HCT116 (cell line): ENCODE data around the gene PCMT1. TPM values are rescaled to one million over a fixed set of nuclear protein-coding genes. Genes with fewer than 3 reads are reported as not detected.

ENCODE experiments used
- ATAC-seq: fragments of 200-7000 bp; cut with Tn5 transposase; 2 replicates; pipeline ENCODE4 v1.9.1; 2020; ENCODE audit warnings: mild to moderate bottlenecking, moderate library complexity
- BruUV-seq: library from RNA; stranded (reverse); fragments of 400-500 nt; replicated peaks from 2 replicates; lab custom pipeline; 2021; lab: Mats Ljungman, UMichigan
- CTCF ChIA-PET: fragments of 300-600 bp; sonication (Branson Sonifier 250); formaldehyde crosslinking; loops from one replicate; lab custom pipeline; 2021; ENCODE audit warnings: antibody characterized with exemption; lab: Charles Lee
- POLR2A ChIA-PET: fragments of 300-600, 350-600 bp; sonication (Branson Sonifier 250); formaldehyde crosslinking; loops from one replicate; lab custom pipeline; 2021; ENCODE audit warnings: antibody characterized with exemption; lab: Charles Lee
- RAD21 ChIA-PET, 2 experiments: fragments of 300-600 bp; sonication (Branson Sonifier 250); formaldehyde crosslinking; loops; one replicate each; lab custom pipeline; 2023; ENCODE audit warnings: low total read pairs in 2 of 2; ENCODE audit not compliant: uncharacterized antibody in 2 of 2, unreplicated experiment in 2 of 2, low non-redundant PET in 1 of 2; lab: Charles Lee
- DNase-seq: peaks from one replicate; pipeline ENCODE4 v3.0.0-alpha.2; 2010; ENCODE audit warnings: low read depth, low spot score
- H2AFZ ChIP-seq: fragments of 200-600 bp; shearing (Covaris generic), sonication (generic); 2 replicates; pipeline ENCODE4 v1.6.1; 2017; ENCODE audit warnings: low read depth, mixed run types, mixed read lengths, antibody characterized with exemption, low read length; ENCODE audit not compliant: poor library complexity, severe bottlenecking
- H3K27ac ChIP-seq: 2 replicates; pipeline ENCODE4 v1.5.1; 2012; ENCODE audit warnings: low read depth, low read length
- H3K27me3 ChIP-seq: fragments of 200-600 bp; sonication (generic); 2 replicates; pipeline ENCODE4 v1.6.1; 2016; ENCODE audit warnings: mixed run types, low read length, mixed read lengths; ENCODE audit not compliant: insufficient read depth
- H3K36me3 ChIP-seq, 2 experiments: fragments of 200-500 bp in 1 of 2; fragments of 200-600 bp in 1 of 2; sonication (Bioruptor generic) in 1 of 2; sonication (generic) in 1 of 2; 2 replicates each; pipeline versions ENCODE4 v1.5.1 to v1.6.1; 2014 to 2016; ENCODE audit warnings: low read length in 2 of 2, inconsistent platforms in 1 of 2, mixed read lengths in 1 of 2, mixed run types in 1 of 2; ENCODE audit not compliant: insufficient read depth in 2 of 2, control insufficient read depth in 1 of 2
- H3K4me1 ChIP-seq, 2 experiments: fragments of 200-600 bp in 1 of 2; sonication (generic) in 1 of 2; 2 replicates each; pipeline versions ENCODE4 v1.5.1 to v1.6.1; 2012 to 2017; ENCODE audit warnings: low read length in 2 of 2, inconsistent platforms in 1 of 2, mild to moderate bottlenecking in 1 of 2, mixed read lengths in 1 of 2, mixed run types in 1 of 2, moderate library complexity in 1 of 2; ENCODE audit not compliant: insufficient read depth in 2 of 2, control insufficient read depth in 1 of 2
- H3K4me2 ChIP-seq: fragments of 200-600 bp; sonication (generic); 2 replicates; pipeline ENCODE4 v1.6.1; 2017; ENCODE audit warnings: mixed run types, low read length, mixed read lengths
- H3K4me3 ChIP-seq, 2 experiments: fragments of 200-600 bp in 1 of 2; sonication (generic) in 1 of 2; replicated peaks in 1 of 2; 2 replicates each; pipeline ENCODE4 v1.5.1; 2011 to 2016; ENCODE audit warnings: low read length in 2 of 2, control low read depth in 1 of 2, low read depth in 1 of 2, mild to moderate bottlenecking in 1 of 2, mixed read lengths in 1 of 2, mixed run types in 1 of 2
- H3K79me2 ChIP-seq: fragments of 200-600 bp; sonication (generic); 2 replicates; pipeline ENCODE4 v1.6.1; 2017; ENCODE audit warnings: mild to moderate bottlenecking, mixed run types, low read length, moderate library complexity, mixed read lengths; ENCODE audit not compliant: insufficient read depth
- H3K9ac ChIP-seq: fragments of 200-600 bp; sonication (generic); 2 replicates; pipeline ENCODE4 v1.6.1; 2016; ENCODE audit warnings: low read length, mixed read lengths
- H3K9me2 ChIP-seq: fragments of 200-600 bp; sonication (generic), shearing (Covaris generic); 2 replicates; pipeline ENCODE4 v1.6.1; 2017; ENCODE audit warnings: mixed run types, mild to moderate bottlenecking, moderate library complexity; ENCODE audit not compliant: insufficient read depth
- H3K9me3 ChIP-seq, 2 experiments: fragments of 200-500 bp in 1 of 2; fragments of 200-600 bp in 1 of 2; sonication (Bioruptor generic) in 1 of 2; sonication (generic) in 1 of 2; 2 replicates each; pipeline ENCODE4 v1.6.1; 2014 to 2017; ENCODE audit warnings: low read length in 2 of 2, mixed read lengths in 2 of 2, inconsistent platforms in 1 of 2, low read depth in 1 of 2, mild to moderate bottlenecking in 1 of 2, mixed run types in 1 of 2, moderate library complexity in 1 of 2; ENCODE audit not compliant: control insufficient read depth in 1 of 2, insufficient read depth in 1 of 2
- H4K20me1 ChIP-seq: fragments of 200-600 bp; sonication (generic), shearing (Covaris generic); 2 replicates; pipeline ENCODE4 v1.6.1; 2017; ENCODE audit warnings: mixed run types, mild to moderate bottlenecking, moderate library complexity; ENCODE audit not compliant: insufficient read depth
- CBX3 ChIP-seq: IDR thresholded peaks from 2 replicates; pipeline ENCODE4 v1.6.1; 2012; ENCODE audit warnings: low read depth
- CEBPB ChIP-seq: IDR thresholded peaks from 2 replicates; pipeline ENCODE4 v1.6.1; 2012; ENCODE audit warnings: low read depth
- EGR1 ChIP-seq: IDR thresholded peaks from 2 replicates; pipeline ENCODE4 v1.6.1; 2012; ENCODE audit warnings: low read depth
- ELF1 ChIP-seq: IDR thresholded peaks from 2 replicates; pipeline ENCODE4 v1.6.1; 2012; ENCODE audit warnings: low read depth, borderline replicate concordance
- FOSL1 ChIP-seq: IDR thresholded peaks from 2 replicates; pipeline ENCODE4 v1.6.1; 2012; ENCODE audit warnings: low read depth
- JUND ChIP-seq: IDR thresholded peaks from 2 replicates; pipeline ENCODE4 v1.6.1; 2012
- POLR2A ChIP-seq: IDR thresholded peaks from 2 replicates; pipeline ENCODE4 v1.7.0; 2011; ENCODE audit warnings: borderline replicate concordance; ENCODE audit not compliant: insufficient read depth, insufficient read length; ENCODE audit errors: extremely low read depth
- SIN3A ChIP-seq: IDR thresholded peaks from 2 replicates; pipeline ENCODE4 v1.6.1; 2012; ENCODE audit warnings: low read depth
- SP1 ChIP-seq: IDR thresholded peaks from 2 replicates; pipeline ENCODE4 v1.6.1; 2012; ENCODE audit warnings: low read depth
- TCF7L2 ChIP-seq: IDR thresholded peaks from 2 replicates; pipeline ENCODE4 v1.7.0; 2011; ENCODE audit warnings: borderline replicate concordance, inconsistent platforms; ENCODE audit not compliant: insufficient read depth, insufficient read length; ENCODE audit errors: extremely low read depth
- YY1 ChIP-seq: IDR thresholded peaks from 2 replicates; pipeline ENCODE4 v1.6.1; 2011; ENCODE audit warnings: low read length, low read depth, moderate library complexity, mild to moderate bottlenecking; ENCODE audit not compliant: insufficient replicate concordance; ENCODE audit errors: extremely low read depth
- ZFX ChIP-seq: fragments of 450-650 bp; IDR thresholded peaks from 2 replicates; pipeline ENCODE4 v1.6.1; 2017
- ZNF274 ChIP-seq: fragments of 200-500 bp; sonication (Bioruptor generic); IDR thresholded peaks from 2 replicates; pipeline ENCODE4 v1.6.1; 2014; ENCODE audit warnings: mild to moderate bottlenecking, low read depth, low read length, inconsistent platforms
- intact Hi-C: fragments of 100-400 bp; cut with micrococcal nuclease; formaldehyde crosslinking; loops from 2 replicates; pipeline ENCODE4 v1.10.0; 2022
- total RNA-seq: library from RNA; stranded (reverse); gene quantifications from one replicate; pipeline ENCODE4 v1.2.1, GENCODE V29; 2021; ENCODE audit not compliant: unreplicated experiment
- TF ChIP-seq, protein P1 (sequence below), 3 experiments: fragments of 200-600 bp in 1 of 3; sonication (generic) in 1 of 3; IDR thresholded peaks in 2 of 3; conservative IDR thresholded peaks in 1 of 3; 2 replicates each; pipeline ENCODE4 v1.5.1; 2012 to 2017; ENCODE audit warnings: low read depth in 2 of 3, low read length in 2 of 3, antibody characterized with exemption in 1 of 3, borderline replicate concordance in 1 of 3, control low read depth in 1 of 3, mild to moderate bottlenecking in 1 of 3, mixed read lengths in 1 of 3, mixed run types in 1 of 3, moderate library complexity in 1 of 3; ENCODE audit not compliant: insufficient read depth in 1 of 3
- TF ChIP-seq, protein P2 (sequence below): IDR thresholded peaks from 2 replicates; pipeline ENCODE4 v1.6.1; 2012; ENCODE audit warnings: low read depth
- TF ChIP-seq, protein P3 (sequence below): IDR thresholded peaks from 2 replicates; pipeline ENCODE4 v1.6.1; 2012

Gene PCMT1
- total RNA-seq, 1 experiment from 2014 or later: 86.9 TPM

DNA sequence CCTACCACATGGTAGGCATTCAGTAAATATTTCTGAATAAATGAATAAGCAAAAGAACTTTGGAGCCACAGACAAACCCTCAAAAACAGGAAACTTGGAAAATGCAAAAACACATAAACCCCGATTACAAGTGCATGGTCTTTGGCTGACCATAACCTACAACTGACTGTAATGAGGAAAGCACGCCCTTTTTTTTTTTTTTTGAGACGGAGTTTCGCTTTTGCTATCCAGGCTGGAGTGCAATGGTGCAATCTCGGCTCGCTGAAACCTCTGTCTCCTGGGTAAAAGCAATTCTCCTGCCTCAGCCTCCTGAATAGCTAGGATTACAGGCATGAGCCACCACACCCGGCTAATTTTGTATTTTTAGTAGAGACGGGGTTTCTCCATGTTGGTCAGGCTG is 19.7 kb upstream of the PCMT1 start:
- Histone ChIP-seq H3K9me3 (no peaks in the 10 kb centered on the region), H3K9ac (no peak overlapping the region), H3K79me2 (no peaks in the 10 kb centered on the region), H3K4me3 (no peak overlapping the region), H4K20me1 (no peaks in the 10 kb centered on the region), H3K27me3 (no peaks in the 10 kb centered on the region), H2AFZ (no peak overlapping the region), H3K4me2 (no peak overlapping the region), H3K4me1 (no peaks in the 10 kb centered on the region), H3K36me3 (peaks cover 33 to 37% of the 10 kb centered on the region in 2 experiments), H3K9me2 (no peaks in the 10 kb centered on the region), H3K27ac (no peak overlapping the region)
- ChIA-PET RAD21 (no interaction called here), POLR2A (no interaction called here), CTCF (no interaction called here)
- DNase-seq: no peak
- BruUV-seq: no TSS peak
- intact Hi-C loops: no loop called here
- ATAC-seq: no peak
- TF ChIP-seq EGR1: no peak
- no peak for TF ChIP-seq JUND
- no peak for TF ChIP-seq YY1
- no peak for TF ChIP-seq SP1
- no peak for TF ChIP-seq POLR2A

DNA sequence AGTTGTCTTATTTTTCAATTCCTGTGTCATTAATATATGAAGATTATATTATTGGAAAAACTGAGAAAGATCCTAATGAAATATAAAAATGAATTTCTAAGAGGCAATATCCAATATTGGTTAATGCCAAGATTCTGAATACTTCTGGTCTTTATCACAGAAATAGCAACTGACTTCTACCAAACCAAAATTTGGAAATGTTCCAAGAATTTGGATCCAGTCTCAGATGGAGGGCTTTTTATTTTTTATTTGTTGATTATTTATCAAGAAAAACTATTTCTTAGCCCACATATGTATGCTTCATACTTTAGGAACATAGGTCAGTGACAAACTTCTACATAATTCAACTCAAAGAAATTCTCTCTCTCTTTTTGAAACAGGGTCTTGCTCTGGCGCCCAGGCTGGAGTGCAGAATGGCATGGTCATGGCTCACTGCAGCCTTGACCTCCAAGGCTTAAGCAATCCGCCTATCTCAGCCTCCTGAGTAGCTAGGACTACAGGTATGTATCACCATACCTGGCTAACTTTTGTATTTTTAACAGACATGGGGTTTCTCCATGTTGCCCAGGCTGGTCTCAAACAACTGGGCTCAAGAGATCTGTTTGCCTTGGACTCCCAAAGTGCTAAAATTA is 16.3 kb upstream of the PCMT1 start:
- DNase-seq (no peak), ATAC-seq (no peak)
- H2AFZ ChIP-seq: no peak overlapping the region
- no peaks in the 10 kb centered on the region for H3K27me3 ChIP-seq
- H3K4me1 ChIP-seq: no peaks in the 10 kb centered on the region
- RAD21 ChIA-PET: interaction anchor here in 1 of 2 experiments (0.6 kb wide), 1 partner anchor 12 kb away, joined by 3 read pairs; no protein-coding TSS in a partner anchor
- H3K79me2 ChIP-seq: 0 out of 2 replicates have a peak, but pooled peaks cover 3% of the 10 kb centered on the region
- peaks cover 39 to 41% of the 10 kb centered on the region in 2 experiments for H3K36me3 ChIP-seq
- no peaks in the 10 kb centered on the region for H4K20me1 ChIP-seq
- CTCF ChIA-PET: no interaction called here
- no peaks in the 10 kb centered on the region for H3K9me2 ChIP-seq
- intact Hi-C loops: no loop called here
- no peak overlapping the region for H3K4me3 ChIP-seq
- BruUV-seq: no TSS peak
- POLR2A ChIA-PET: no interaction called here
- no peaks in the 10 kb centered on the region for H3K9me3 ChIP-seq
- no peak overlapping the region for H3K27ac ChIP-seq
- H3K9ac ChIP-seq: no peak overlapping the region
- no peak overlapping the region for H3K4me2 ChIP-seq
- TF ChIP-seq ZNF274: no peak
- no peak for TF ChIP-seq JUND
- TF ChIP-seq POLR2A: no peak
- TF ChIP-seq SP1: no peak
- no peak for TF ChIP-seq SIN3A
- no peak for TF ChIP-seq FOSL1
- TF ChIP-seq ELF1: no peak
- TF ChIP-seq, protein P1, sequence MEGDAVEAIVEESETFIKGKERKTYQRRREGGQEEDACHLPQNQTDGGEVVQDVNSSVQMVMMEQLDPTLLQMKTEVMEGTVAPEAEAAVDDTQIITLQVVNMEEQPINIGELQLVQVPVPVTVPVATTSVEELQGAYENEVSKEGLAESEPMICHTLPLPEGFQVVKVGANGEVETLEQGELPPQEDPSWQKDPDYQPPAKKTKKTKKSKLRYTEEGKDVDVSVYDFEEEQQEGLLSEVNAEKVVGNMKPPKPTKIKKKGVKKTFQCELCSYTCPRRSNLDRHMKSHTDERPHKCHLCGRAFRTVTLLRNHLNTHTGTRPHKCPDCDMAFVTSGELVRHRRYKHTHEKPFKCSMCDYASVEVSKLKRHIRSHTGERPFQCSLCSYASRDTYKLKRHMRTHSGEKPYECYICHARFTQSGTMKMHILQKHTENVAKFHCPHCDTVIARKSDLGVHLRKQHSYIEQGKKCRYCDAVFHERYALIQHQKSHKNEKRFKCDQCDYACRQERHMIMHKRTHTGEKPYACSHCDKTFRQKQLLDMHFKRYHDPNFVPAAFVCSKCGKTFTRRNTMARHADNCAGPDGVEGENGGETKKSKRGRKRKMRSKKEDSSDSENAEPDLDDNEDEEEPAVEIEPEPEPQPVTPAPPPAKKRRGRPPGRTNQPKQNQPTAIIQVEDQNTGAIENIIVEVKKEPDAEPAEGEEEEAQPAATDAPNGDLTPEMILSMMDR (IDR thresholded peaks at IDR 0.05 in 2 of 3, conservative IDR thresholded peaks at IDR 0.05 in 1 of 3; ENCODE audit: borderline replicate concordance in 1 of 3, insufficient read depth in 1 of 3, low read depth in 2 of 3, low read length in 2 of 3): no peak
- no peak for TF ChIP-seq CBX3
- TF ChIP-seq, protein P2, sequence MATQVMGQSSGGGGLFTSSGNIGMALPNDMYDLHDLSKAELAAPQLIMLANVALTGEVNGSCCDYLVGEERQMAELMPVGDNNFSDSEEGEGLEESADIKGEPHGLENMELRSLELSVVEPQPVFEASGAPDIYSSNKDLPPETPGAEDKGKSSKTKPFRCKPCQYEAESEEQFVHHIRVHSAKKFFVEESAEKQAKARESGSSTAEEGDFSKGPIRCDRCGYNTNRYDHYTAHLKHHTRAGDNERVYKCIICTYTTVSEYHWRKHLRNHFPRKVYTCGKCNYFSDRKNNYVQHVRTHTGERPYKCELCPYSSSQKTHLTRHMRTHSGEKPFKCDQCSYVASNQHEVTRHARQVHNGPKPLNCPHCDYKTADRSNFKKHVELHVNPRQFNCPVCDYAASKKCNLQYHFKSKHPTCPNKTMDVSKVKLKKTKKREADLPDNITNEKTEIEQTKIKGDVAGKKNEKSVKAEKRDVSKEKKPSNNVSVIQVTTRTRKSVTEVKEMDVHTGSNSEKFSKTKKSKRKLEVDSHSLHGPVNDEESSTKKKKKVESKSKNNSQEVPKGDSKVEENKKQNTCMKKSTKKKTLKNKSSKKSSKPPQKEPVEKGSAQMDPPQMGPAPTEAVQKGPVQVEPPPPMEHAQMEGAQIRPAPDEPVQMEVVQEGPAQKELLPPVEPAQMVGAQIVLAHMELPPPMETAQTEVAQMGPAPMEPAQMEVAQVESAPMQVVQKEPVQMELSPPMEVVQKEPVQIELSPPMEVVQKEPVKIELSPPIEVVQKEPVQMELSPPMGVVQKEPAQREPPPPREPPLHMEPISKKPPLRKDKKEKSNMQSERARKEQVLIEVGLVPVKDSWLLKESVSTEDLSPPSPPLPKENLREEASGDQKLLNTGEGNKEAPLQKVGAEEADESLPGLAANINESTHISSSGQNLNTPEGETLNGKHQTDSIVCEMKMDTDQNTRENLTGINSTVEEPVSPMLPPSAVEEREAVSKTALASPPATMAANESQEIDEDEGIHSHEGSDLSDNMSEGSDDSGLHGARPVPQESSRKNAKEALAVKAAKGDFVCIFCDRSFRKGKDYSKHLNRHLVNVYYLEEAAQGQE: no peak
- TF ChIP-seq, protein P3, sequence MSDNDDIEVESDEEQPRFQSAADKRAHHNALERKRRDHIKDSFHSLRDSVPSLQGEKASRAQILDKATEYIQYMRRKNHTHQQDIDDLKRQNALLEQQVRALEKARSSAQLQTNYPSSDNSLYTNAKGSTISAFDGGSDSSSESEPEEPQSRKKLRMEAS: no peak
- TF ChIP-seq CEBPB: no peak
- no peak for TF ChIP-seq TCF7L2
- TF ChIP-seq ZFX: no peak
